ENCODE results near the gene ARHGAP26.
"Not testable (repeated sequence)": the region's sequence is repeated elsewhere in the genome, so short reads cannot be mapped to it uniquely, and the experiment has no call there.

Gene ARHGAP26

GRCh38 chr5:143203301-143203956 lies 433.3 kb downstream of the ARHGAP26 start:
- not testable (repeated sequence) for DNase-seq

DNA sequence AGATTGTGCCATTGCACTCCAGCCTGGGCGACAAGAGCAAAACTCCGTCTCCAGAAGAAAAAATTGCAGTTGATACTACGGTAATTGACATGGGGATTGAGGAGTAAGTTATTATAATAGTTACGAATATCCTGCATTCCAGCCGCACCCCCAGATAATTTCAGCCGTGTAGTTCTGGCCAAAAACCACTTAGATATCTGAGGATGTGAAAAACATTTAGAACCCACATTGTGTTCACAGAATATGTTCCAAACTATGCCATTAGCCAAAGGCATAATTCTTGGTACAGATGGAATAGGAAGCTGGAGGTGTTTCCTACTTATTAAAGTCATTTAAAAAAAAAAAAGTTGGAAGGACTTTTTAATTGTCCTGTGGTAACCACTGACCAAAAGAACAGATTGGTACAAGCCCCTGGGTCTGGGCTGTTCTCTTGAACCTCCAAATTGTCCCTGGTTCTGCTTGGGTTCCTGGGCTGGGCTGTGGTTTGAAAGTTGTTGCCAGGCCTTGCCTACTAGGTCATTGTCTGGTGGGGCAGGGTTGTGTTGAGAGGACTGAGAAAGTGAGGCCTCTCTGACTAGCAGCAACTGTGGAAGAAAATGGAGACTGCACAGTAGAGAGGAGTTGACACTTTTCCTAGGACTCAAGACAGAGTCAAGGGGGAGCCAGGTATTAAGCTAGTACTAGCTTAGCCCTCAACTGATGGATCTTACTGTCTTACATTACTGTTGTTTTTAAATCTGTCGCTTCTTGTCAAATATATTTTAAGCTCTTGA lies 434.5 kb downstream of the ARHGAP26 start:
- no peak for DNase-seq

DNA sequence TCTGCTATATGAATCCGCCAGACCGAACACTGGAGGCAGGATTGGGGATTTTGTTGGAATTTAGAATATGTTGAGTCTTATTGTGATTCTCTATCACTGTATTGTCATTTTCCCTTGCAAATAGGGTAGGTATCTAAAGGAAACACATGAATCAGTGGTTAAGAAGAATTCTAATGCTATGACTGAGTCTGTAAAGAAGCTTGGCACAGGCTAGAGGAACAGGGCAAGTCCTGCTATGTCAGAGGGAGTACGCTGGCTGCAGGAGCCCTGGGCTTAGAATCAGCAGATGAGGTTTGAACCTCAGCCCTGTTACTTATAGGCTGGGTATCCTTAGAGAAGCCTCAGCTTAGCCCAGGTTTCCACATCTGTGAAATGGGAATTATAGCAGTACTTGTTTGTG lies 435.2 kb downstream of the ARHGAP26 start:
- DNase-seq = no peak

DNA sequence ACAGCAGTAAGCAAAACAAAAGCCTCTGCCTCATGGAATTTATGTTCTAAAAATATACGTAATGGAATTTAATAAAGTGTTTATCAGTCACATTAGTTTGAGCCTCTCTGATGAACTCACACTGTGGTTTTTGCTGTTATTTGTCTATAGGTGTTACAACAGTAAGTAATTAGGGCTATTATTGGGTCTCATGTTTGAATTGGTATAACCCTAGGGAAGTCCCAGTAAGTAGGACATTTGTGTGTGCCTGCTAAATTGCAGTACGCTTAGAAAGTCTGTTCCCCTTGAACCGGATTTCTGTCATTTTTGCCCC lies 435.7 kb downstream of the ARHGAP26 start:
- DNase-seq = no peak

- DNase-seq = no peak
These were observed 436.2 kb downstream of the ARHGAP26 start for GRCh38 chr5:143206196-143207053.

DNA sequence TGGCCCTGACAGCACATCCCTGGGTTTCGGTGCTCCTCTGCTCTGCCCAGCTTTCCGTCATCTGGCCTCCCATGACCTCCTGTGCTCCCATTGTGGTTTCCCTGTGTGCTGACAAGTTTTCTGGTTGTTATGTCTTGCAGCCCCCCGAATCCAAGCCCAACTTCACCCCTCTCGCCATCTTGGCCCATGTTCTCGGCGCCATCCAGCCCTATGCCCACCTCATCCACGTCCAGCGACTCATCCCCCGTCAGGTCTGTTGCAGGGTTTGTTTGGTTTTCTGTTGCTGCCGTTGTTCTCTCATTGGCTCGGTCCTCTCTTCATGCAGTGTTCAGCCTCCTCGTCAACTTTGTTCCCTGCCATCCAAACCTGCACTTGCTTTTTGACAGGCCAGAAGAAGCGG lies 436.9 kb downstream of the ARHGAP26 start:
- no peak for DNase-seq

DNA sequence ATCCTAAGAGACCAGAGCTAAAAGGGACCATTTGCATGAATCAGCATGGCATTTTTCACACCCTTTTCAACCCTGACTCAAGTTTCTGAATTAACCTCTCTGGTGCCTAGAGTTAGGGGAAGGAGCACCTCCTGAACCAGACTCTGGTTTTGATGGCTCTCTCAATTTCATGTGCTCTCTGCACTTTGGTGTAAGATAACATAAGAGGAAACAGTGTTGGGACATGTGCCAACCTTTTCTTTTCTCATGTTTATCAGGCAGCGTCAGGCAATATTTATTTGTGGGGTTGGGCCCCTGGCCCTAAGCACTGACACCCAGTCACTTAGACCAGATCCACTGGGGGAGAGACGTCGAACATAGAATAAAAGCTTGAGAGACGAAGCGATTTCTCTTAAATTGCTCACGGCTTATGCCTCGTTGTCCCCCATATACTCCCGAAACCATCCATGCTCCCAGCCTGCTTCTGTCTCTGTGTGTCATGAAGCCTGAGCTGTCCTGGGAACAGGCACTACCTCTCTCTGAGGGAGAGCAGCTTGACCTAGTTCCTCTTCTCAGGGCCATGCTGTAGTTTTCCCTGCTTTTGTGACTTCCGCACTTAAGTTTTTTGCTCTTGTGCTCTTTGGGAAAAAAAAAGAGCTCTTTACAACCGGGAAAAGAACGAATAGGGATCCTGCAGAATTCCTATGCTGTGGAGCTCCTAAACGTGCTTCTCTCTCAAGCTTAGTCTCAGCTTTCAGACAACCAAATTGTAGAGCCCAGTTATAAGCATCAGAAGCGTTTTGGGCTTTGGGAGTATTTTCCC lies 437.6 kb downstream of the ARHGAP26 start:
- DNase-seq = no peak

GRCh38 chr5:143208365-143208641 lies 438.1 kb downstream of the ARHGAP26 start:
- no peak for DNase-seq

DNA sequence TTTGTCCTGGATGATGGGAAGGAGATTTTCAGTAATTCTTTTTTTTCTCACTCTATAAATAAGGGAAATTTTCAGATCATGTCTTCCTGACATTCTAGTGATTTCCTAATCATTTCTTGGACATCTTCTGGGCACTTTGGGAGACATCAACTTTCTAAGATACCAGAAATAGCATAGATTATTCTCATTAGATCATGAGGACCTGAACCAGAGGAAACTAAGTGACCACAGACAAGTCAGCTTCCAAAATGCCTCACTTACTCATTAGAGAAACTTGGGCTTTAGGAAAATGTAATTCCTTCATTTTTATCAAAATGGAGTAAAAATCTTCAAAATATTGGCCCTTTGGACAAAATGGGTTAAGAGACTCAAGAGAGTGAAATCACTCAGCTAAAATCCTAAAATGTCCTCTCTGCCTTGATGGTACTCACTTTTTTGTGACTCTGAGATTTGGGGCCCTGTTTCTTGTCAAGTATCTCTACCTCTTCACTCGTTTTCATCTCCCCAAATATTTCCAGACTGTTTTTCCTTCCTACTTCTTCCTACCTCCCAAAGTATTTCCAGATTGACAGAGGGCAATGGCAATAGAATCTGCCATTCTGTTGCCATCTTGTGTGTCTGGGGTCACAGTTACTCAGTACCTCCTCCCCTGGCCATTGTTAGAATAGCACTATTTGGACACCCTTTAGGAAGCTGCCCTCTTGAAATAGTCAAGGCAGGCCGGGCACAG lies 438.8 kb downstream of the ARHGAP26 start:
- DNase-seq = no peak

DNA sequence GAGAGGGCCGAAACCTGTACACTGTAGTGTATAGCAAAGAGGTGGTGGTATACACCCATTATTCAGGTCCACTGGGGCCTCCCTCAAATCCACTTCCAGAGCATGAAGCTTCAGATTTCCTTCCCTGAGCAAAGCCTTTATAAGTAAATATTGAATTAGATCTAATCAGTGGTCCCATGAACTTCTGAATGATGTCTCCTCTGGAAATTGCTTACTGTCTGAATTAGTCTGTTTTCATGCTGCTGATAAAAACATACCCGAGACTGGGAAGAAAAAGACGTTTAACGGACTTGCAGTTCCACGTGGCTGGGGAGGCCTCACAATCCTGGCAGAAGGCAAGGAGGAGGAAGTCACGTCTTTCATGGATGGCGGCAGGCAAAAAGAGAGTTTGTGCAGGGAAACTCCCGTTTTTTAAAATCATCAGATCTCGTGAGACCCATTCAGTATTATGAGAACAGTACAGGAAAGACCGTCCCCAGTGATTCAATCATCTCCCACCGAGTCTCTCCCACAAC lies 439.8 kb downstream of the ARHGAP26 start:
- DNase-seq = no peak

DNA sequence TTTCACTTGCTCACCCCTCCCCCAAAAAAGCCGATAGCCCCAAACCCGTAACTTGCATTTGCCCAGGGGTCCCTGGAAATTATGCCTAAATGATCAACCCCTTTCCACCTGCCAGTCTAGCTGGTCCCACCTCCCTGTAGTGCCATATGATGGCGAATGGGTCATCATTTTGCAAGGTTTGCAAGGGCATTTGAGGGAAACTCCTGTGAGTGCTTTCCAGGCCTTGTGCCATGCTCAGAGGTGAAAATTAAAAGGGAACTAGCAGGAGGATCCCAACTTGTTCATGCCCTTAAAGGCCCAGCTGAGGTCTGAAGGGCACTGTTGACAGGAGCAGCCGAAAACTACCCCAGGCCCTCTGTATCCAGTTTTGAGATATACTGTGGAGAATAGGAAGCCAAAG lies 440.4 kb downstream of the ARHGAP26 start:
- DNase-seq = no peak

- no peak for DNase-seq
These were observed 442.1 kb downstream of the ARHGAP26 start for GRCh38 chr5:143212261-143212660.

GRCh38 chr5:143213231-143213850 lies 443.2 kb downstream of the ARHGAP26 start:
- DNase-seq = no peak

DNA sequence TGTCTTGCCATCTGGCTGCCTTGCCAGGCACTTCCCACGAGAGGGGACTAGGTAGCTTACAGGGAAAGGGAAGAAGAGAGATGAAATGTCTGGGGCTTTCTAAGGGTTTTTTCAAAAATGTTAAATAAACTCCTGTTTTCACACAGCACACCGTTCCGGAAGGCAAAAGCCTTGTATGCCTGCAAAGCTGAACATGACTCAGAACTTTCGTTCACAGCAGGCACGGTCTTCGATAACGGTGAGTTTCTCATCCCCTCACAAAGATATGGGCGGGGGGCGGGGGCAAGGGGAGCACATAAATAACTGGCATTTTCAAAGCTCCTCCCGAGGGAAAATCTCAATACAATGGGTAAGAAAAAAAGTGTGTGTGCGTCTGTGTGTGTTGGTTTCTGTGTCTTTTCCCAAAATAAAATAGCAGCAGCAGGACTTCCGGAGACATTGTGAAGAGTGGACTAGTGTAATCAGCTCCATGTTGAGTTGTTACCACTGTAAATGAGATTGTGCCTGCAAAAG lies 443.7 kb downstream of the ARHGAP26 start:
- no peak for DNase-seq

DNA sequence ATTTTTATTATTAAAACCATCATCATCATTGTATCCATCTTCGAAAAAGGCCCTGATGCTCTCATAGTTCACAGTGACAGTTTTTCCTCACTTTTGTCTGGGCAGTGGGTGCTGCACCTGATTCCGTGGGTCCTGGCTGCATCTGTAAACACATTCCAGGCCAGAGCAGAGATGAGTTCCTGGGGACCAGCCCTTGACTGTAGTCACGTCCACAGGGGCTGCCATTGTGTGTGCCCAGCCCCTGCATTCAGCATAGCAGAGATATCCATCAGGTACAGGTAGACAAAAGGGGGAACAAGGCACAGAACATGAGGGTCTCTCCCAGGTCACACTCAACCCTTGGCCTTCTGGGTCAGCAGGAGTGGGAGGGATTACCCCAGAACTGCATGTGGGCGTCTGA lies 444.3 kb downstream of the ARHGAP26 start:
- DNase-seq = no peak

DNA sequence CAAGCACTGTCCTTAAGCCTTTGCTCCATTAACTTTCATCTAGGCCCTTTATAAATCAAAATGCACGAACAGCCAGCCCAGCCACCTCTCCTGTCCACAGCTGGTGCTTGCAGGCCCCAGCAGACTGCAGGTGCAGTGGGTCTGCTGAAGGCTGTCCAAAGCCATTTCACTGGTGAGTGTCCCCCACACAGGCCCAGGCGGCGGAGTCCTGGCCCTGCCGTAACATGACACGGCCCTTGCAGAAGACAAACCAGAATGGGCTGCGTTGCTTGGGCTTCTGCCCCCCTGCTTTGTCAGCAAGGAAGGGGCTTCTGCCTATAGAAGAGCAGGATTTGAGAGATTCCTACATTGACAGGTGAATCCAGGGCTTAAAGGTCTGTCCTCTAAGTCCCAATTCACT lies 444.7 kb downstream of the ARHGAP26 start:
- no peak for DNase-seq

DNA sequence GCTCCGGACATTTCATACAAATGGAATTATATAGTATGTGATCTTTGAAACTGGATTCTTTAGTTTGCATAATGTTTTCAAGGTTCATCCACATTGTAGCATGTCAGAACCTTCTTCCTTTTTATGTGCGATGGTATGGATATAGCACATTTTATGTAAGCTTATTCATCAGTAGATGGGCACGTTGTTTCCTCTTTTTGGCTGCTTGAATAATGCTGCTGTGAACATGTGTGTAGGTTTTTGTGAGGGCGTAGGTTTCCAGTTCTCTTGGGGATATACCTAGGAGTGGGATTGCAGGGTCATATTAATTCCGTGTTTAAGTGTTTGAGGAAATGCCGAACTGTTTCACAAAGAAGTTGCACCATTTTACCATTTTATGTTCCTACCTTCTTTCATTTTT lies 445.5 kb downstream of the ARHGAP26 start:
- no peak for DNase-seq

DNA sequence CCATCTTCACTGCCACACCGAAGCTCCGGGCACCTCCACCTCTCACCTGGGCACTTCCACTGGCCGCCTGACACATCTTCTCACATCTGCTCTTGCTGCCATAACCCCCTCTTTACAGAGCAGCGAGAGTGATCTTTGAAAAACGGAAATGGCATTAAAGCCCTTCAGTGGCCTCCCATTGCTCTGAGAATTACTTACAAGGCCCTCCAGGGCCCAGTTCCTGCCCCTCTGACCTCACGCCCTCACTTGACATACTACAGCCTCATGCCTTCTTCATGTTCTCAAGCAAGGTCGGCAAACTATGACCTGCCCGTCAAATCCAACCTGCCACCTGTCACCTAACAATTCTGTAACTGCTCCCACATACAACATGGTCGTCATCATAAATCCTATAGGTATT lies 446.0 kb downstream of the ARHGAP26 start:
- no peak for DNase-seq

- no peak for DNase-seq
These were observed 447.1 kb downstream of the ARHGAP26 start for GRCh38 chr5:143217065-143217803.

DNA sequence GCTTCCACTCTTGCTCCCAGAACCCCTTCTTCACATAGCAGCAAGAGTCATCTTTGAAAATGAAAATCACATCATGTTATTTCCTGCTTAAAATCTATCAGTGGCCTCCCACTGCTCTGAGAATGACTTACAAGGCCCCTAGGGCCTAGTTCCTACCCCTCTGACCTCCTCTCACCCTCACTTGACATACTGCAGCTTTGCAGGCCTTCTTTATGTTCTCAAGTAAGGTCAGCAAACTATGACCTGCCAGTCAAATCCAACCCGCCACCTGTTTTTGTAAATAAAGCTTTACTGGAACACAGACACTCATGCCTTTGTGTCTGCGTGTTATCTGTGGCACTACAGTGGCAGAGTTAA lies 447.6 kb downstream of the ARHGAP26 start:
- no peak for DNase-seq
